HCT116 (cell line): ENCODE data around the gene ZSWIM4. TPM values are rescaled to one million over a fixed set of nuclear protein-coding genes. Genes with fewer than 3 reads are reported as not detected.

Experiments
- ATAC-seq: fragments of 200-7000 bp; cut with Tn5 transposase; 2 replicates; pipeline ENCODE4 v1.9.1; 2020; ENCODE audit warnings: mild to moderate bottlenecking, moderate library complexity
- BruUV-seq: library from RNA; stranded (reverse); fragments of 400-500 nt; replicated peaks from 2 replicates; lab custom pipeline; 2021; lab: Mats Ljungman, UMichigan
- CTCF ChIA-PET: fragments of 300-600 bp; sonication (Branson Sonifier 250); formaldehyde crosslinking; loops from one replicate; lab custom pipeline; 2021; ENCODE audit warnings: antibody characterized with exemption; lab: Charles Lee
- POLR2A ChIA-PET: fragments of 300-600, 350-600 bp; sonication (Branson Sonifier 250); formaldehyde crosslinking; loops from one replicate; lab custom pipeline; 2021; ENCODE audit warnings: antibody characterized with exemption; lab: Charles Lee
- RAD21 ChIA-PET, 2 experiments: fragments of 300-600 bp; sonication (Branson Sonifier 250); formaldehyde crosslinking; loops; one replicate each; lab custom pipeline; 2023; ENCODE audit warnings: low total read pairs in 2 of 2; ENCODE audit not compliant: uncharacterized antibody in 2 of 2, unreplicated experiment in 2 of 2, low non-redundant PET in 1 of 2; lab: Charles Lee
- DNase-seq: peaks from one replicate; pipeline ENCODE4 v3.0.0-alpha.2; 2010; ENCODE audit warnings: low read depth, low spot score
- H2AFZ ChIP-seq: fragments of 200-600 bp; shearing (Covaris generic), sonication (generic); 2 replicates; pipeline ENCODE4 v1.6.1; 2017; ENCODE audit warnings: low read depth, mixed run types, mixed read lengths, antibody characterized with exemption, low read length; ENCODE audit not compliant: poor library complexity, severe bottlenecking
- H3K27ac ChIP-seq: 2 replicates; pipeline ENCODE4 v1.5.1; 2012; ENCODE audit warnings: low read depth, low read length
- H3K27me3 ChIP-seq: fragments of 200-600 bp; sonication (generic); 2 replicates; pipeline ENCODE4 v1.6.1; 2016; ENCODE audit warnings: mixed run types, low read length, mixed read lengths; ENCODE audit not compliant: insufficient read depth
- H3K36me3 ChIP-seq, 2 experiments: fragments of 200-500 bp in 1 of 2; fragments of 200-600 bp in 1 of 2; sonication (Bioruptor generic) in 1 of 2; sonication (generic) in 1 of 2; 2 replicates each; pipeline versions ENCODE4 v1.5.1 to v1.6.1; 2014 to 2016; ENCODE audit warnings: low read length in 2 of 2, inconsistent platforms in 1 of 2, mixed read lengths in 1 of 2, mixed run types in 1 of 2; ENCODE audit not compliant: insufficient read depth in 2 of 2, control insufficient read depth in 1 of 2
- H3K4me1 ChIP-seq, 2 experiments: fragments of 200-600 bp in 1 of 2; sonication (generic) in 1 of 2; 2 replicates each; pipeline versions ENCODE4 v1.5.1 to v1.6.1; 2012 to 2017; ENCODE audit warnings: low read length in 2 of 2, inconsistent platforms in 1 of 2, mild to moderate bottlenecking in 1 of 2, mixed read lengths in 1 of 2, mixed run types in 1 of 2, moderate library complexity in 1 of 2; ENCODE audit not compliant: insufficient read depth in 2 of 2, control insufficient read depth in 1 of 2
- H3K4me2 ChIP-seq: fragments of 200-600 bp; sonication (generic); 2 replicates; pipeline ENCODE4 v1.6.1; 2017; ENCODE audit warnings: mixed run types, low read length, mixed read lengths
- H3K4me3 ChIP-seq, 2 experiments: fragments of 200-600 bp in 1 of 2; sonication (generic) in 1 of 2; replicated peaks in 1 of 2; 2 replicates each; pipeline ENCODE4 v1.5.1; 2011 to 2016; ENCODE audit warnings: low read length in 2 of 2, control low read depth in 1 of 2, low read depth in 1 of 2, mild to moderate bottlenecking in 1 of 2, mixed read lengths in 1 of 2, mixed run types in 1 of 2
- H3K79me2 ChIP-seq: fragments of 200-600 bp; sonication (generic); 2 replicates; pipeline ENCODE4 v1.6.1; 2017; ENCODE audit warnings: mild to moderate bottlenecking, mixed run types, low read length, moderate library complexity, mixed read lengths; ENCODE audit not compliant: insufficient read depth
- H3K9ac ChIP-seq: fragments of 200-600 bp; sonication (generic); 2 replicates; pipeline ENCODE4 v1.6.1; 2016; ENCODE audit warnings: low read length, mixed read lengths
- H3K9me2 ChIP-seq: fragments of 200-600 bp; sonication (generic), shearing (Covaris generic); 2 replicates; pipeline ENCODE4 v1.6.1; 2017; ENCODE audit warnings: mixed run types, mild to moderate bottlenecking, moderate library complexity; ENCODE audit not compliant: insufficient read depth
- H3K9me3 ChIP-seq, 2 experiments: fragments of 200-500 bp in 1 of 2; fragments of 200-600 bp in 1 of 2; sonication (Bioruptor generic) in 1 of 2; sonication (generic) in 1 of 2; 2 replicates each; pipeline ENCODE4 v1.6.1; 2014 to 2017; ENCODE audit warnings: low read length in 2 of 2, mixed read lengths in 2 of 2, inconsistent platforms in 1 of 2, low read depth in 1 of 2, mild to moderate bottlenecking in 1 of 2, mixed run types in 1 of 2, moderate library complexity in 1 of 2; ENCODE audit not compliant: control insufficient read depth in 1 of 2, insufficient read depth in 1 of 2
- H4K20me1 ChIP-seq: fragments of 200-600 bp; sonication (generic), shearing (Covaris generic); 2 replicates; pipeline ENCODE4 v1.6.1; 2017; ENCODE audit warnings: mixed run types, mild to moderate bottlenecking, moderate library complexity; ENCODE audit not compliant: insufficient read depth
- CEBPB ChIP-seq: IDR thresholded peaks from 2 replicates; pipeline ENCODE4 v1.6.1; 2012; ENCODE audit warnings: low read depth
- EGR1 ChIP-seq: IDR thresholded peaks from 2 replicates; pipeline ENCODE4 v1.6.1; 2012; ENCODE audit warnings: low read depth
- ELF1 ChIP-seq: IDR thresholded peaks from 2 replicates; pipeline ENCODE4 v1.6.1; 2012; ENCODE audit warnings: low read depth, borderline replicate concordance
- EZH2 ChIP-seq: fragments of 200-600 bp; sonication (generic); IDR thresholded peaks from 2 replicates; pipeline ENCODE4 v1.6.1; 2017; ENCODE audit warnings: antibody characterized with exemption, mixed run types
- EZH2phosphoT487 ChIP-seq: fragments of 200-600 bp; IDR thresholded peaks from 2 replicates; pipeline ENCODE4 v1.6.1; 2018; ENCODE audit warnings: antibody characterized with exemption, borderline replicate concordance
- FOSL1 ChIP-seq: IDR thresholded peaks from 2 replicates; pipeline ENCODE4 v1.6.1; 2012; ENCODE audit warnings: low read depth
- POLR2A ChIP-seq: IDR thresholded peaks from 2 replicates; pipeline ENCODE4 v1.7.0; 2011; ENCODE audit warnings: borderline replicate concordance; ENCODE audit not compliant: insufficient read depth, insufficient read length; ENCODE audit errors: extremely low read depth
- SRF ChIP-seq: IDR thresholded peaks from 2 replicates; pipeline ENCODE4 v1.6.1; 2012; ENCODE audit warnings: low read depth
- TCF7L2 ChIP-seq: IDR thresholded peaks from 2 replicates; pipeline ENCODE4 v1.7.0; 2011; ENCODE audit warnings: borderline replicate concordance, inconsistent platforms; ENCODE audit not compliant: insufficient read depth, insufficient read length; ENCODE audit errors: extremely low read depth
- YY1 ChIP-seq: IDR thresholded peaks from 2 replicates; pipeline ENCODE4 v1.6.1; 2011; ENCODE audit warnings: low read length, low read depth, moderate library complexity, mild to moderate bottlenecking; ENCODE audit not compliant: insufficient replicate concordance; ENCODE audit errors: extremely low read depth
- ZBTB33 ChIP-seq: IDR thresholded peaks from 2 replicates; pipeline ENCODE4 v1.6.1; 2011; ENCODE audit warnings: mild to moderate bottlenecking, low read length, moderate library complexity; ENCODE audit not compliant: insufficient replicate concordance; ENCODE audit errors: extremely low read depth
- ZFX ChIP-seq: fragments of 450-650 bp; IDR thresholded peaks from 2 replicates; pipeline ENCODE4 v1.6.1; 2017
- ZNF274 ChIP-seq: fragments of 200-500 bp; sonication (Bioruptor generic); IDR thresholded peaks from 2 replicates; pipeline ENCODE4 v1.6.1; 2014; ENCODE audit warnings: mild to moderate bottlenecking, low read depth, low read length, inconsistent platforms
- intact Hi-C: fragments of 100-400 bp; cut with micrococcal nuclease; formaldehyde crosslinking; loops from 2 replicates; pipeline ENCODE4 v1.10.0; 2022
- total RNA-seq: library from RNA; stranded (reverse); gene quantifications from one replicate; pipeline ENCODE4 v1.2.1, GENCODE V29; 2021; ENCODE audit not compliant: unreplicated experiment
- TF ChIP-seq, protein P1 (sequence below): IDR thresholded peaks from 2 replicates; pipeline ENCODE4 v1.6.1; 2012

Gene ZSWIM4
- total RNA-seq, 1 experiment from 2014 or later, result 9.8 TPM

DNA sequence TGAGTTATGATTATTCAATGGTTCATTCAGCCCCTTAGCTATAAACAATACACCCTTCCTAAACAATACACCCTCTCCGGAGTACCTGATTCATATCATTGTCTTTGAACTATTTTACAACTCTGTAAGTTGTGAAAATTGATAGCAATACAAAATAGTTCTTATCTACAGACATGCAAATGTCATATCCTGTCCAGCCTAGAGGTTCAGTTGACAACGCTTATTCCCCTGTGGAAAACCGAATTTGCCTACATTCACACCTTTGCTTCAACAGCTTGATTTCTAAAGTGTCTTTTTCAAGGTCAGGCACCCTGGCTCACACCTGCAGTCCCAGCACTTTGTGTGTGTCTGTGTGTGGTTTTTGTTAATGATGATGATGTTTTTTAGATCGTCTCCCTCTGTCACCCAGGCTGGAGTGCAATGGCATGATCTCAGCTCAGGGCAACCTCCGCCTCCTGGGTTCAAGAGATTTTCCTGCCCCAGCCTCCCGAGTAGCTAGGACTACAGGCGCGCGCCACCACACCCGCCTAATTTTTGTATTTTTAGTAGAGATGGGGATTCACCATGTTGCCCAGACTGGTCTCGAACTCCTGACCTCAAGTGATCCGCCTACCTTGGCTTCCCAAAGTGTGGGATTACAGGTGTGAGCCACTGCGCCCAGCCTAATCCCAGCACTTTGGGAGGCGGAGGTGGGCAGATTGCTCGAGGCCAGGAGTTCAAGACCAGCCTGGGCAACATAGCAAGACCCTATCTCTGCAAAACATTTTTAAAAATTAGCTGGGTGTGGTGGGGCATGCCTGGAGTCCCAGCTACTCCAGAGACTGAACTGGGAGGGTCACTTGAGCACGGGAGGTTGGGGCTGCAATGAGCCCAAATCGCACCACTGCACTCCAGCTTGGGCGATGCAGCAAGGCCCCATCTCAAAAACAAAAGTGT is 11.4 kb upstream of the ZSWIM4 start:
- TF ChIP-seq CEBPB, result no peak
- TF ChIP-seq, all 23 proteins: peak for 0
- no TSS peak for BruUV-seq
- Histone ChIP-seq H3K9me2 (no peaks in the 10 kb centered on the region), H3K4me1 (peaks cover 35 to 58% of the 10 kb centered on the region in 2 experiments), H2AFZ (no peak overlapping the region), H3K9ac (no peak overlapping the region), H3K36me3 (peaks cover 3 to 5% of the 10 kb centered on the region in 2 experiments; a peak in 2 of 4 replicates), H3K27ac (no peak overlapping the region), H3K4me3 (no peak overlapping the region), H3K4me2 (no peak overlapping the region), H3K79me2 (no peaks in the 10 kb centered on the region), H4K20me1 (no peaks in the 10 kb centered on the region), H3K9me3 (no peaks in the 10 kb centered on the region), H3K27me3 (no peaks in the 10 kb centered on the region)
- POLR2A ChIA-PET, result interaction anchor here (0.7 to 2.6 kb wide), 2 partner anchors 69 to 75 kb away, joined by 3 to 11 read pairs; no protein-coding TSS in a partner anchor
- ATAC-seq (no peak), DNase-seq (no peak)
- intact Hi-C loops, result loop anchor here (10.0 kb wide), 1 partner anchor 291 kb away; the partner anchor contains the start of gene MISP3
- CTCF ChIA-PET, result interaction anchor here (0.7 to 2.9 kb wide), 7 partner anchors 10 to 97 kb away, joined by 3 to 33 read pairs (median 4); partner anchors contain the start of genes C19orf53 and ZSWIM4
- RAD21 ChIA-PET, result interaction anchor here (0.6 to 1.3 kb wide), 6 partner anchors 50 to 79 kb away, joined by 3 to 9 read pairs (median 4); no protein-coding TSS in a partner anchor

GRCh38 chr19:13784731-13785452 is 10.4 kb upstream of the ZSWIM4 start:
- Histone ChIP-seq H4K20me1 (no peaks in the 10 kb centered on the region), H3K4me2 (peak overlapping the region; percentile 44), H3K79me2 (no peaks in the 10 kb centered on the region), H3K9me3 (no peaks in the 10 kb centered on the region), H3K9me2 (no peaks in the 10 kb centered on the region), H2AFZ (no peak overlapping the region), H3K4me1 (peaks cover 35 to 58% of the 10 kb centered on the region in 2 experiments), H3K27ac (peak overlapping the region; percentile 41), H3K4me3 (no peak overlapping the region), H3K27me3 (no peaks in the 10 kb centered on the region), H3K36me3 (no peaks in the 10 kb centered on the region), H3K9ac (peak overlapping the region; percentile 15; the same call in 1 of the 2 replicates)
- intact Hi-C loops, result loop anchor here (1.0 to 10.0 kb wide), 2 partner anchors 77 to 290 kb away; partner anchors contain the start of gene MISP3
- DNase-seq (peak; percentile 39), ATAC-seq (peak; percentile 83)
- ChIA-PET CTCF (interaction anchor here (0.7 to 2.9 kb wide), 7 partner anchors 9 to 96 kb away, joined by 3 to 33 read pairs (median 4); partner anchors contain the start of genes C19orf53 and ZSWIM4), POLR2A (interaction anchor here (0.7 to 2.6 kb wide), 2 partner anchors 68 to 74 kb away, joined by 3 to 11 read pairs; no protein-coding TSS in a partner anchor), RAD21 (interaction anchor here (0.8 to 1.3 kb wide), 4 partner anchors 49 to 78 kb away, joined by 3 to 9 read pairs (median 6); no protein-coding TSS in a partner anchor)
- BruUV-seq, result no TSS peak
- TF ChIP-seq, protein P1, sequence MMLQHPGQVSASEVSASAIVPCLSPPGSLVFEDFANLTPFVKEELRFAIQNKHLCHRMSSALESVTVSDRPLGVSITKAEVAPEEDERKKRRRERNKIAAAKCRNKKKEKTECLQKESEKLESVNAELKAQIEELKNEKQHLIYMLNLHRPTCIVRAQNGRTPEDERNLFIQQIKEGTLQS, result no peak
- TF ChIP-seq FOSL1 (no peak), ELF1 (no peak), SRF (no peak), EZH2 (no peak), ZNF274 (no peak), YY1 (no peak), ZFX (no peak), CEBPB (no peak), POLR2A (no peak), TCF7L2 (no peak), EGR1 (no peak), ZBTB33 (no peak), EZH2phosphoT487 (no peak)
